Activated naive CD4-positive, alpha-beta T cell treated with anti-CD3 and anti-CD28 coated beads, Interleukin-2, amount 50 U/mL, for 16 hours (primary cell): ENCODE data around the gene NRL.

Experiments used
- DNase-seq: peaks from one replicate; pipeline ENCODE4 v3.0.0-alpha.2; 2020

Gene NRL

DNA sequence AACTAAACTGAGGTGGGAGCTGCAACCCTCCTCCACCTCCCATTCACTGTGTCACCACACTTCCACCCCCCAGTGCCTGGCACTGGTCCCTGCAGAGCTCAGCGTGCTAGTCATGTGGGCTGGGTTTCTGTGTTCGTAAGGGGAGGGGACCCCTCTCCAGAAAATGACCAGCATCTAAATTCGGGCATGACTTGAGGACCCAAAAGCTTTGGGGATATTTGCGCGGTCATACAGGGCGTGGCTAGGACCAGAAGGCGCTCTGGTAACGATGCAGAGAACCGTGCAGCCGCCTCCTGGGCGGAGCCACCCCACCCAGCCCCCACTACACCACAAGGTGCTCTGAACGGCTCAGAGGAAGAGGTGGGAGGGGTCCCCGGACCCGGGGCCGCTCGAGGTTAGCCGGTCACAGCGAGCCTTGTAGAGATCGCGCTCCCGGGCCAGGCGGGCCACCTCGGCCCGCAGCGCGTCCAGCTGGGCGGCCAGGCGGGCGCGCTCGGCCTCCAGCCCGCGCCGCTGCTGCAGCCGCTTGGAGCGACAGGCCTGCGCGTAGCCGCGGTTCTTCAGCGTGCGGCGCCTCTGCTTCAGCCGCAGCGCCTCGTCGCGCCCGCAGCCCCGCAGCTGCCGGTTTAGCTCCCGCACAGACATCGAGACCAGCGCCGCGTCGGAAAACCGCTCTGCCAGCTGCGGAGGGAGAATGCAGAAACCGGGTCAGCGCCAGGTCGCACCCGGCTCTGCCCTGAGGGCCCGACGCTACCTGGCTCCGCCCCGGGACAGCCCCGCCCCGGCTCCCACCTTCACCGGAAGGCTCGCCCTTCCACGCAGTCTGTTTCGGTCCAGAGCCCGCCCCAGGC, 33.6 kb downstream of the NRL start:
- peak; percentile 75 for DNase-seq

DNA sequence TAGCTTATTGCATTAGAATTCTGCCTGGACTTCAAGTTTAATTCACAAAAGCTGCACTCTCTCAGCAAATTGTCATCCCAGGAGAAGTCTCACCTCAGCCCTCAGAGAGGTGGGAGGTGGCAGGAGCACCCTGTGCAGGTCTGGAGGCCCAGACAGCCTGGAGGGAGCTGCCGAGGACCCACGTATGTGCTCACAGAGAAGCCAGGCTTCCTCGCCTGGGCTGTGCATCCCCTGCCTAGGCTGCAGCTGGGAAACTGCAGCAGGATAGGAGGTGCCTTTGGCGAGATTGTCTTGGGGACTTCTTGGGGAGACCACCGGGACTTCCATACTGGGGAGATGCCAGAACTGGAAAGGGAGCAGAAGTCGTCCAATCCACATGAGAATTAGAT, 34.6 kb downstream of the NRL start:
- DNase-seq = no peak

DNA sequence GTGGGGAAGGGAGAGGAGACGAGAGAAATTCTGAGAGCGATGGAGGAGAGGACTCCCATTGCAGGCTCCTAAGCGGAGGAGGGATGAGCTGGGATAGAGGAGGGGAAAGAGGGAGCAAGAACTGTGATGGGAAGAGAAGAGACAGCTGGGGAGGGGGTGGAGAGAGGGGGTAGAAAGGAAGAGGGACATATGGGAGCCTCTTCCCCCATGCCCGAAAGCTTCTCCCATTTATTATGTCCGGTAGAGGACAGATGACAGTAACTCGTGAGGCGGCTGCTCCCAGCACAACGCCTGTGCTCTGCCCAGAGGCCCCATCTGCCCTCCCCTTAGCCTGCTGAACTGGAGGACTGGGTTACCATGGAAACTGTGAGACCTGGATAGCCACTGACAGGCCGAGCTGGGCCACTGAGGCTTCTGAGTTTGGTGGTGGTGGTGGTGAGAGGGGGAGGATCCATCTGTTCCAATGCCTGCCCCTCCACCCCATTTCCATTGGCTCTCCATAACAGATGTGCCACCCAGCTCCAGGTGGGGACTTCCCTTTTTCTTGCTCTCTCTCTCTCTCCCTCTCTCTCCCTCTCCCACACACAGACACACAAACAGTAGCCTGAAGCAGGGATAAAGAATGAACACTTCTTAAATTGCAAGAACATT, 35.1 kb downstream of the NRL start:
- DNase-seq = no peak

DNA sequence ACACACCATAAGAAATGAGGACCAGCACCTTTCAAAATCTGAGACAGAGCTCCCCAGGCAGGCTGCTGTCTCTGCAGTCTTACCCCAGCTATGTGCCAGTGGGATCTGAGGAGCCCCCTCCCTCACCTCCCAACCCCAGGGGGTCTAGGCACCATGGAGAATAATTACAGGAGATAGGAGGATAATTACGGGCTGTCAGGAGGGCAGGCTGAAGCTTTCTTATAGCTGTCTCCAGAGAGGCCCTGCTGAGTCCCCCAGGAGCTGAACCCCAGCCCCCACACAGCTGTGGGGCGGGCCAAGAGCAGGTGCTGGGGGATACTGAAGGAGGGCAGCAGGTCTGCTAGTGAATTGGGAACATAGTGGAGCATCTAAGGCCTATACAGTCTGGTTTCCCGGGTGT, 36.6 kb downstream of the NRL start:
- no peak for DNase-seq

DNA sequence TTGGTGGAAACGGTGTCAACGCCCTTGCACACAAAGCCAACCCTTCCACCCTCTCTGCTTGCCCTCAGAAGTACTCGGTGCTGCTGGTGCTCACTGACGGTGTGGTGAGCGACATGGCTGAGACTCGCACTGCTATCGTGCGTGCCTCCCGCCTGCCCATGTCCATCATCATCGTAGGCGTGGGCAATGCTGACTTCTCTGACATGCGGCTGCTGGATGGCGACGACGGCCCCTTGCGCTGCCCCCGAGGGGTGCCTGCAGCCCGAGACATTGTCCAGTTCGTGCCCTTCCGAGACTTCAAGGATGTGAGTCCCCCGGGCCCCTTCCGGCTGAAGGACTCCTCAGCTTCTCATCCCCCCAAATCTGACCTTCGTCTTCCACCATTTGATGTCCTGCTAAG, 37.7 kb downstream of the NRL start:
- no peak for DNase-seq

DNA sequence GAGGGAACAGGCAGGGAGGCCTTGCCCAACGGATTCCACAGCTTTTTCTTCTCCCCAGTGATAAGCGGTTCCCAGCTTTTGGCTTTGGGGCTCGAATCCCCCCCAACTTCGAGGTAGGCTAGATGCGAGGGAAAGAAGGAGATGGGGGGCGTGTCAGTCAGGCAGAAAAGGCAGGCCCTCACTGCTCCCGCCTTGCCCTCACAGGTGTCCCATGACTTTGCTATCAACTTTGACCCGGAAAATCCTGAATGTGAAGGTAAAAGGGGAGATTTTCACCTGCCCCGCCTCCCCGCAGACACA, 38.5 kb downstream of the NRL start:
- DNase-seq = no peak

DNA sequence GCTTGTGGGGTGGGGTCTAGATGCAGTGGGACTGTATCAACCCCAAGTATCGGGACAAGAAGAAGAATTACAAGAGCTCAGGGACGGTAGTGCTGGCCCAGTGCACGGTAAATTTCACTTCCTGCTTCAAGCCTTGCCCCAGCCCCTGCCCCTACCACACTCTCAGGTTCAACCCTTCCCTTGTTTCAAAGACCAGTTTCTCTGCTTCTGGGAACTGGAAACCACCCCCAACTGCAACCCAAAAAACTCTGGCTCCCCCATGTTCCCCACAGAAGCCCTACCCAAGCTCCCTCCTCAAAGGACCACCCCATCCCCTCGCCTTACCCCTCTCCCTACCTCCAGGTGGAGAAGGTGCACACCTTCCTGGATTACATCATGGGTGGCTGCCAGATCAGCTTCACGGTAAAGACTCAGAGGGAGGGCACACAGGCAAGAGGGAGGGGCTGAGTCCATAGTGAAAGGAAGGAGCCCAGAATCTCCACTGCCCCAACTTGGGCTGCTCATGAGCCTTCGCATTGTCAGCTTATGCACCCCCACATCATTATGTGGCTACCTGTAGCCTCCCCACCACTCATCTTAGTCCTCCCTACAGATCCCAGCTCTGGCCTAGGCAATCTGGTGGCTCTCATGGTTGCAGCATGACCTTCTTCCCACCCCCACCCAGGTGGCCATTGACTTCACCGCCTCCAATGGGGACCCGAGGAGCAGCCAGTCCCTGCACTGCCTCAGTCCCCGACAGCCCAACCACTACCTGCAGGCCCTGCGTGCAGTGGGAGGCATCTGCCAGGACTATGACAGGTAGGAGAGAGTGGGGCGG, 39.1 kb downstream of the NRL start:
- no peak for DNase-seq

DNA sequence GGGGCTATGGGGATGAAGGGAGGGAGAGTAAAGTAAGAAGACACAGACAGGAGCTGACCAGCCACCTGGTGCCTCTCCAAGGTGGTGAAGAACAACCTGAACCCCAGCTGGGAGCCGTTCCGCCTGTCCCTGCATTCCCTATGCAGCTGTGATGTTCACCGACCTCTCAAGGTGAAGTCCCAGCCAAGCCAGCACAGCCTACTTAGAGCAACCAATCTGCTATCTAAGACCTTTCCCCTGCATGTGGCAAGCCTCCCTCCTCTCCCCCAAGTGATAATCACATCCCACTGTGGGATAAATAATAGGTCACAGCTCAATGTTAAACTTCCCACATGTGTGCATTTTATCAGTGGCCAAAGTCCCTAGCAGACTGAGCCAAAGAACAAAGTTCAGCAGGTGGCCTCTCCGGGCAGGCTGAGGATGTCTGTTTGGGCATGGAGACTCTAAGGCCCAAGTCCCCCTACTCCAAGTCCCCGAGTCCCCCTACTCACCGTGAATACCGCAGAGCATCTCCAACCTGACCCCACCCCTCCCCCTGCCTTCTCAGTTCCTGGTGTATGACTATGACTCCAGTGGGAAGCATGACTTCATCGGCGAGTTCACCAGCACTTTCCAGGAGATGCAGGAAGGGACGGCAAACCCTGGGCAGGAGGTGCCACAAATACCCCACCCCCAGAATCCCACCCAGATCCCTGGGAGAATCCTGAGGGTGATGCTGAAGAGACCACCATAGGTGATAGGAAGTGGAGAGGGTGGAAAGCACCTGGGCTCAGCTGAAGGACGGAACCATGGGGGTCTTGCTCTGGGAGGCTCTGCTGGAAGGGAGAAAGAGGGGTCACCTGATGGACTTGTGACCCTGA, 39.9 kb downstream of the NRL start:
- DNase-seq = no peak

DNA sequence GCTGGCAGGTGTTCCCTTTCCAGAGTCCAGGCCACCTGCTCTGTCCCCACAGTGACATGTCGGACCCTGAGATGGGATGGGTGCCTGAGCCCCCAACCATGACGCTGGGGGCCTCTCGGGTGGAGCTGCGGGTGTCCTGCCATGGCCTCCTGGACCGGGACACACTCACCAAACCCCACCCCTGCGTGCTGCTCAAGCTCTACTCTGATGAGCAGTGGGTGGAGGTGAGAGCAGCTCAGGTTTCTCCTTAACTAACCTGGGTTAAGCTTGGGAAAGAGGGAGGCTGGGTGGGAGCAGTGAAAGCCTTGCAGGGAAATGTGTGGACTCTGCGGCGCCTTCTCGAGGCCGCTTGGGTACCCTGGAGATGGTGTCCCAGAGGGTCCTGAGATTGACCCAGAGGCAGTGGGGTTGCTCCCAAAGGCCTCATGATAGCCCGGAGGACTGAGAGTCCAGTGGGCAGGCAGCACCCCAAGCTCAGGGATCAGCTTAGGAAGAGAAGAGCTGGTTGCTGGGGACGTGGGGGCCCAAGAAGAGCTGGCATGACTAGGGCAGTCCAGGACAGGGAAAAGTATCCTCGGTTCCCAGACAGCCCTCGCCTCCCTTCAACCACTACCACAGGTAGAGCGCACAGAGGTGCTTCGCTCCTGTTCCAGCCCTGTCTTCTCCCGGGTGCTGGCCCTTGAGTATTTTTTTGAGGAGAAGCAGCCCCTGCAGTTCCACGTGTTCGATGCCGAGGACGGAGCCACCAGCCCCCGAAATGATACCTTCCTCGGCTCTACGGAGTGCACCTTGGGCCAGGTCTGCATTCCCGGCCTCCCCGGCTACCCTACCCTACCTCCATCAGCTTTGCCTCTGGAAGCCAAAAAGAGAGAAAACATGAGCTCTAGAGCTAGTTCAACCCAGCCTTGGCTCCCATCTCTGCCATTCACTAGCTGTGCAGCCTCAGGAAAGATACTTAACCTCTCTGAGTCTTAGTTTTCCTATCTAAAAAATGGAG, 41.6 kb downstream of the NRL start:
- DNase-seq = no peak

DNA sequence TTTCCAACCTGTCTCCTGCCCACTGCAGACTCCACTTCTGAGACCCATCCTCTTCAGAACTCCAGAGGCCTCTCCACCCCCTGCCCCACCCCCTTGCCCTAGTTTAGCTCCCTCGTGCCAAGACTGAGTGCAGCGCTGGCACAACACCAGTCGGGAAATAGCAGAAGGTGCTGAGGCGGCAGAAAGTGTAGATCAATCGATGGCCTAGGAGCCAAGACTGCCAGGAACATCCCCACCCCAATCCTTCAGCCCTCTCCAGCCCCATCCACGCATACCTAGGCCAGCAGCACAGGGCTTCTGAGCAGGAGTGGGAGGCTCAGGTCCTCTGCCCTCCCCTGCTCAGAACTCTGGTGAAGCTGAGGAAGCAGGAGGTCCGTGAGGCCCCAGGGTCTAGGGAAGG, 42.3 kb downstream of the NRL start:
- no peak for DNase-seq

DNA sequence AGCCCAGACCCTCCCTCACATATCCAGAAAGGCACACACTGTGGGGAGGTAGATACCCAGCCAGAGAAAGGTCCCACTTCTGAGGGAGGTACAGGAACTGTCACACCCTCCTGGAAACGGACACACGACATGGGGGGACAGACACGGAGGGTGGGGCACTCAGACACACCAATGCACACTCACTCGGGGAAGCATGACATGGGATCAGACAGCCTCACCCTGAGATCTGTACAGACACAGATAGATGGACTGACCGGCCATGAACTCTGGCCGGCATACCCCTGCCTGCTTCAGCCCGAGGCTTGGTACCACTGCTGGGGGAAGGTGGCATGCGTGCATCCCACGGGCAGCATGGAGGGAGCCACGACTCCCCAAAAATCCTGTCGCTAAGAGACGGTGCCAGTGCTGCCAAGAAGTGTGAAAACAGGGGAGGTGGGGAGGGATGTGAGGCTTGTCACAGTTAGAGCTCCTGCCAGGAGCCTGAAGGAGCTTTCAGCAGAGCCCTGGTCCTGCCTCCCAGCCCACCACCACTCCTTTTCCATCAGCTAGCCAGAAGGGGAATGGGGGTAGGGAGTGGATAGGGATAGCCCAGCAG, 42.8 kb downstream of the NRL start:
- DNase-seq = no peak

DNA sequence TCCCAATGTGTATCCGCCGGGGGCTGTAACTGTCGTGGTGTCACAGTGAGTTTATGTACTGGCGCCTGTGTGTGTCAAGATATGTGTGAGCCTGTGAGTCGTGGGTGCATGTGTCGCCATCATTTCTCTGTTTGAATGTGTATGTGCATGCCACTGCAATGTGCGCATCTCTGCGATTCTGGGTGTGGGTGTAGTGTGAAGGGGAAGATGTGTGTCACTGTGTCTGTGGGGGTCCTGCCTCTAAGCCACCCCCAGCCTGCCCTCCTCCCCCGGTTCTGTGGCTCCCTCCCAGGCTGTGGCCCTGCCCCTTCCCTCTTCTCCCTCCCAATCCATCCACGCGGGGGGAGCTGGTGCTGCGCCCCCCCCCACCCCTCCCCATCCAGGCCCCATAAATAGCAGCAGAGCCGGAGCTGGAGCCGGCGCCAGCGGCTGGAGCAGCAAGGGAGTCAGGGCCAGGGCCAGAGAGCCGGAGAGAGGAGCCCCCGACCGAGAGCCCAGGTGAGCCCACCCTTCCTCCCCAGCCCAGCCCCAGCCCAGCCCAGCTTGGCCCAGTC, 43.5 kb downstream of the NRL start, which contains the start of gene CPNE6:
TSS of gene CPNE6 (plus strand) at position 419 of the 554 bp plus-strand sequence. CDS start 1,375 bp downstream, outside the sequence.
- DNase-seq = peak; percentile 37

DNA sequence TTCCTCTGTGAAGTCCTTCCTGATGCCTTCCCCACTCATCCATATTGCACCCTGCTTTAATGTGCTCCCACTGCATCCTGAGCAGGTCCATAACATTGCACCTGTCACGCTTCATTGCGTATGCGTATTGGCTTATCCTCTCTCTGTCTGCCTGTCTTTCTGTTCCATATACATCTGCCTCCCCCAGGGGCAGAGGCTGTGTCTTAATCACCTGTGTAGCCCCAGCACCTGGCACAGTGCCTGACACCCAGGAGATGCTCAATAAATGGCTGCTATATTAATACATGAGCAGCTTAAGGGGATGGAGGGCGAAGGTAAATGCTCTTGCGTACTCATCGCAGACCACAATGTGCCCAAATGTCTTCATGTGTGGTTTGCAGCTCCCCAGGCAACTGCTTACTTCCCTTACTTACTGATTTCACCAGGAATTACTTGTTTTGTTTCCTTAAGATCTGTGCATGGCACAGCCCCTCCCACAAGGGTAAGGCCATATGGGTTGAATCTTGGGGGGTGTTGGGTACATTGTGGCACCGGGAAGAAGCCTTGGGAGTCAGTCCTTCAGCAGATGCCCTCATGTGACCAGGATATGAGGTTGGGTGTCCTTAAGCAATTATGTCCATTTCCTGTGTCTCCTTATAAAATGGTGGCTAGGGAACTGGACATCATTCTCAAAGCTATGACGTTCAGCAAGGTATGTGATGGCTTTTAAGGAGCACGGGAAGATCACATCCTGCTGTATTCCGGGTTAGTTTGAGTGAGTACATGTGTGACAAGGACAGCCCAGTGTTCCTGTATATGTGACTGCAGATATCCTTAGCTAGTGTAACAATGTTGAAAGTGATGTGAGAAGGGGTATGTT, 44.2 kb downstream of the NRL start:
- no peak for DNase-seq

DNA sequence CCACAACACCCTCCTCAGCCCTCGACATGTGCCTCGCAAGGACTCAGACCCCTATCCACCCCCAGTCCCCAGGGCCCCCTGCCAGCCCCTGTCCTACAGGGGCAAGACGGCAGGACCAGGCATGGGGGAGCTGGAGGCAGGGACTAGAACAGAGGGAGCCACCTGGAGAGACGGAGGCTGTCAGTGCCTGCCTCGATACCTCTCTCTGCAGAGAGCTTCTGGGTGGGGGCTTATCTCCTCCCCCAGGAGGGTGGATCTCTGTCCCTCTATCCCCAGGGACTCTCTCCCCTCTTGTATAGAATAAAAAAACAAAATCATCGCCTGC, 45.4 kb downstream of the NRL start:
- DNase-seq = no peak

DNA sequence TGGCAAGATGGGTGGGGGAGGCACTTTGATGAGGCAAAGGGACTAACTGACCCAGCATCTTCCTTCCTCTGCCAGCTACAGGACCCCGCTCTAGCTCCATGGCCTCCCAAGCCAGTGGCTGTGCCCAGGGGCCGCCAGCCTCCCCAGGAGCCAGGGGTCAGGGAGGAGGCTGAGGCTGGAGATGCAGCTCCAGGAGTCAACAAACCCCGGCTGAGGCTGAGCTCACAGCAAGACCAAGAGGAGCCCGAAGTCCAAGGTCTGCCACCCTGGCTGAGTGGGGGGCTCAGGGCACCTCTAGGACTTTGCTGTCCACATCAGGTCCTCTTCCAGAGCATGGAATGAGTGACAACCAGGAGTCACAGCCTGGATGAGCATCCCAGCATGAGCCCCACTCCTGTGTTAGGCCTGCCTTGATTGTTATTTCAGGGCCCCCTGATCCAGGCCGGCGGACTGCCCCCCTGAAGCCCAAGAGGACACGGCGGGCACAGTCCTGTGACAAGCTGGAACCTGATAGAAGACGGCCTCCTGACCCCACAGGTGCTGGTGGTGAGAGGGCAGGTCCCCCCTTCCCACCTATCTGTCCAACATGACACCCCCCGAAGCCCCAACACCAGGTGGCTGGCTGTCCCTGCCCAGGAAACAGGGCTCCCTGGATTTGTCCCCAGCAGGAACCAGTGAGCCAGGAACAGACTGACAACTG, 45.9 kb downstream of the NRL start:
- no peak for DNase-seq

DNA sequence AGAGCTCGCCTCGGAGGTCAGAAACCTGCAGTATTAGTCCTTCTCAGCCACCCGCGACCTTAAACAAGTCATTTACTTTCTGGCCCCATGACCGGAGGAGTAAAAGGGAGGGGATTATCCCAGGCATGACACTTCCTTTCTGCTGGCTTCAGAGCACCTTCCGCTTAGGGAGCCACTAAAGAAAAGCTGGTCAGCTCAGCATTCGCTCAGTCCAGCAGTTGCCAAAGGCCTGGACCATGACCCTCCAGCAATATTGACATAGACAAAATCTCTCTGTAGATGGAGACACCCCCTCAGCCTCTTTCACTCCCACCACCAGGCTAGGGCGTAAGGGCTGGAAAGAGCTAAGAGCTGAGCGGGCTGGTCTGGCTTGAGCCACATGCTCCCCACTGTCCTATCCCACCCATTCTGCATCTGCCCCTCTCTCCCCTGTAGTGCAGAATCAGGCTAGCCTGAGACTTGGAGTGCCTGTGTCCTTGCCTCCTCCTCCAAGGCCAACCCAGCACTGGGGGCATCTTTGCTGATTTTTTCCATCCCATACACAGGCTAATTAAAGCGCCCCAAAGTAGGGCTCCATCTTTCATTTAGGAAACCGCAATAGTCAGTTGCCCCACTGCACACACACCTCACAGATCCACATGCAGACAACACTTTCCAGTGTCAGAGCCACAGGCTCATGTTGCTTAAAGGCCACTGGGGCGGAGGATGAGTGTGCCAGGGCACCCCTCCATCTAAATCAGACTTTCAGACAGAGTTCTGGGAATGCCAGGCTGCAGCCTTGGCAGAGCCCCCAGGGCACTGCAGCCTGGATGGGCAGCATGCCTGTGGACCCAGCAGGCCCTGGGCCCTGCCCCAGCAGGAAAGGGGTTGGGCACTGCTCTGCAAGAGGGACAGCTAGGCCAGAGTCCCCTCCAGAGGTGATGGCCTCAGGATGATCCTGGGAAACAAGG, 47.3 kb downstream of the NRL start:
- no peak for DNase-seq

DNA sequence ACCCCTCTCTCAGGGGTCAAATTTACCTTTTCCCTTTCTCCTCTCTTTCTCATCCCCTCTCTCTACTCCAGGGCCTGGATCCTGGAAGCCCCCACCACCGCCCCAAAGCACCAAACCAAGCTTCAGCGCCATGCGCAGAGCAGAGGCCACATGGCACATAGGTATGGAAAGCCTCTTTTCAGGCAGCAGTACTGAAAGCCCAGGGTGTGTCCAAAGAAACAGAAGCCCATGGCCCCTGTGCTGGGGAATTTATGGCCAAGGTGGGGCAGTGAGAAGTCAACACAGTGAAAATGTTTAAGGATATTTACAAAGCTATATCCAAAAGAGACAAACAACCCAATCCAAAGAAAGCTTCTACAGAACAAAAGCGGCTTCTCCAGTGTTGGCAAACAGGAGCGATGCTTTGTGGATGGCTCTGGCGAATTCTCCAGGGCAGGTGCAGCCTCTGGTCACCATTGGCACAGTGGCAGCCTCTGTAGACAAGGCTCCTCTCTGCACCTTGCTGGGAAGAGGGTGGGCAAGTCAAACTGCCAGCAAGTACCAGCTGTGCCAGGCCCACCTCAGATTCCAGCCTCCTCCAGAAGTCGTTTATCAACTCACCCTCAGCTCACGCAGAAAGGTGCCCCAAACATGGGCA, 48.1 kb downstream of the NRL start:
- no peak for DNase-seq

DNA sequence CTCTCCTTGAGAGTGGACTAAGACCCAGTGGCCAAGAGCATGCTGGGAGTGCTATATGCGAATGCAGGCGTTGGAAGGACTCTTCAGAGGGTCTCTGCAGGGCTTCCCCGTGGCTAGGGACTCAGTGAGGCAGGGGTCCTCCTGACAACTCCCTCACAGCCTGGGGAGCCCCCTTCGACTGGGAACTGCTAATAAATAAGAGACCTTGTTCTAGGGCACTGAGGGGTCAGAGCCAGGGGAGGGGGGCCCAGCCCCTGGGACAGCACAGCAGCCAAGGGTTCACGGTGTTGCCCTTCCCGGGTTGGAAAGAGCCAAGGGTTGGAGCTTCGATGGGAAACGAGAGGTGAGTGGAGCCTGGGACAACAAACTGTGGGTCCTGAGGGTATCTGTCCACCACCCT, 49.3 kb downstream of the NRL start:
- DNase-seq = no peak
